Small intestine (tissue), 7 donors: Measurements from ENCODE around the gene MUC13. TPM values are rescaled to one million over a fixed set of nuclear protein-coding genes. Genes with fewer than 3 reads are reported as not detected.

Experiments
- DNase-seq, 2 donors: peaks; one replicate each; pipeline versions ENCODE4 v3.0.0 to v3.0.0-alpha.2; 2013
- FAIRE-seq: peaks from 2 replicates; lab custom pipeline; 2012; peaks lifted over from hg19 to GRCh38; lab: Jason Lieb, UNC
- H3K27ac ChIP-seq, 3 donors: one replicate each; pipeline ENCODE4 v1.5.1; 2013; ENCODE audit warnings: low read length in 2 of 3, mild to moderate bottlenecking in 2 of 3, control low read depth in 1 of 3, inconsistent platforms in 1 of 3, low read depth in 1 of 3, moderate library complexity in 1 of 3
- H3K27me3 ChIP-seq, 3 donors: one replicate each; pipeline ENCODE4 v1.6.1; 2013; ENCODE audit warnings: low read length in 3 of 3, inconsistent platforms in 1 of 3; ENCODE audit not compliant: control insufficient read depth in 3 of 3, insufficient read depth in 3 of 3
- H3K36me3 ChIP-seq, 3 donors: one replicate each; pipeline ENCODE4 v1.6.1; 2013; ENCODE audit warnings: low read length in 3 of 3, inconsistent platforms in 1 of 3, low read depth in 1 of 3, mild to moderate bottlenecking in 1 of 3, moderate library complexity in 1 of 3; ENCODE audit not compliant: control insufficient read depth in 3 of 3, insufficient read depth in 2 of 3
- H3K4me1 ChIP-seq, 3 donors: one replicate each; pipeline ENCODE4 v1.6.1; 2013; ENCODE audit warnings: low read length in 2 of 3, inconsistent platforms in 1 of 3, low read depth in 1 of 3, mild to moderate bottlenecking in 1 of 3, moderate library complexity in 1 of 3; ENCODE audit not compliant: control insufficient read depth in 3 of 3, insufficient read depth in 2 of 3
- H3K4me3 ChIP-seq, 3 donors: one replicate each; pipeline ENCODE4 v1.5.1; 2013; ENCODE audit warnings: low read length in 3 of 3, control low read depth in 1 of 3, inconsistent platforms in 1 of 3, low read depth in 1 of 3, mild to moderate bottlenecking in 1 of 3, moderate library complexity in 1 of 3
- H3K9me3 ChIP-seq, 2 donors: one replicate each; pipeline ENCODE4 v1.6.1; 2013; ENCODE audit warnings: low read depth in 1 of 2, low read length in 1 of 2; ENCODE audit not compliant: control insufficient read depth in 2 of 2, insufficient read depth in 1 of 2
- WGBS, 3 donors: extraction: QIAGEN DNeasy Blood & Tissue Kit; methylation state at CpG; one replicate each; pipeline ENCODE4 v1.1.7; 2013; 5-methylcytosine and 5-hydroxymethylcytosine counted together
- polyA plus RNA-seq, 4 donors: library from polyadenylated mRNA; stranded (reverse) in 3 of 4; unstranded in 1 of 4; fragments of 200-250 nt in 3 of 4; fragments of 120-200 nt in 1 of 4; gene quantifications; one replicate each; pipeline versions ENCODE4 v1.2.1 to v1.2.3, GENCODE V29; 2013
- donor health status: healthy with polysubstance abuse.
- donor health status: control.
- donor health status: control.
- donor health status: Bipolar disorder and iron deficiency.
- donor health status: healthy.

The MUC13 gene
- polyA plus RNA-seq, 4 donors, result 178 to 1,389 (median 408) TPM

DNA sequence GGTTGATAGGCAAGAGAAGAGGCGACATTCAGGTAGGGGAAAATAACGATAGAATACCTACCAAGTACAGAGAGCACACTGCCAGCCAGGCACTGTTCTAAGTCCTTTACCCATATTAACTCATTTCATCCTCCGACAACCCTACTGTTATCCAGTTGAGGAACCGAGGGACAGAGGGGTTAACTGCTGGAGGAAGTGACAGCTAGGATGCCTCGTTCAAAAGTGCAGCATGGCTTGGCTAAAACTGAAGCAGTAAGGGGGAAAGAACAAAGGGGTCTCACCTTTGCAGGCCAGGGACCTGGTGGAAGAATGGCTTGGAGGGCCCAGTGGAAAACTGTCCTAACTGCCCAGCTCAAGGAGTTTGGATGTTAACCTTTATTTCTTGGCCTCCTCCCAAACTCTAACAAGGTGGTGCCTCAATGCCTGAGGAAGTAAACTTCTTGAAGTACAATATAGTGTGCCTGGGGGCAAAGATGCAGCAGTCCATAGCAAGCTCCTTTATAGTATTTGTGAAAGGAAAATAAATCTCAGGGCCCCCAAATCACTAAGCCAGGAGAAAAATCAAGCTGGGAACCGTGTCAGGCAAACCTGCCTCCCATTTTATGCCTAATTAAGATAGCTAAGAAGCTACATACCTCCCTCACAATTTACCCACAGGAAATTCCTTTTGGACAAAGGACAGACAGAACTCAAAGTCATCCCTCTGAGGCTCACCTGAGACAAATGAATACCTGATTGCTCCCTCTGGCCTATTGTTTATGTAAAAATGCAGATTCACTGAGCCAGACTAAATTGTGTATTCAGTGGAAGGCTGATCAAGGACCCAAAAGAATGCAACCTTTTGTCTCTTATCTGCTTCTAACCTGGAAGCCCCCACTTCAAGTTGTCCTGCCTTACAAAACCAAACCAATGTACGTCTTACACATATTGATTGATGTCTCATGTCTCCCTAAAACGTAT, 45.8 kb downstream of the MUC13 start:
- FAIRE-seq (no peak), DNase-seq (no peak)
- Histone ChIP-seq H3K36me3 (peaks cover 0 to 4% (median 0%) of the 10 kb centered on the region in 3 donors), H3K9me3 (no peaks in the 10 kb centered on the region), H3K4me1 (peaks cover 0 to 10% (median 2%) of the 10 kb centered on the region in 3 donors), H3K4me3 (no peak overlapping the region), H3K27me3 (peaks cover 0 to 2% (median 0%) of the 10 kb centered on the region in 3 donors), H3K27ac (no peak overlapping the region)
- 57 to 71% (median 65%) methylated on average over 8 of the region's 8 CpGs for WGBS, 3 donors

- Histone ChIP-seq H3K9me3 (no peaks in the 10 kb centered on the region), H3K27me3 (peaks cover 0 to 2% (median 0%) of the 10 kb centered on the region in 3 donors), H3K36me3 (peaks cover 0 to 7% (median 0%) of the 10 kb centered on the region in 3 donors), H3K27ac (peak overlapping the region in 1 of 3 donors; percentile 84), H3K4me3 (peak overlapping the region in 2 of 3 donors; percentile 60 to 87), H3K4me1 (peaks cover 0 to 10% (median 2%) of the 10 kb centered on the region in 3 donors)
- WGBS, 3 donors, result 84 to 92% (median 86%) methylated on average over 10 to 11 of the region's 11 CpGs
- DNase-seq, result no peak
- no peak for FAIRE-seq
These were observed 46.6 kb downstream of the MUC13 start for GRCh38 chr3:124887932-124888298.

DNA sequence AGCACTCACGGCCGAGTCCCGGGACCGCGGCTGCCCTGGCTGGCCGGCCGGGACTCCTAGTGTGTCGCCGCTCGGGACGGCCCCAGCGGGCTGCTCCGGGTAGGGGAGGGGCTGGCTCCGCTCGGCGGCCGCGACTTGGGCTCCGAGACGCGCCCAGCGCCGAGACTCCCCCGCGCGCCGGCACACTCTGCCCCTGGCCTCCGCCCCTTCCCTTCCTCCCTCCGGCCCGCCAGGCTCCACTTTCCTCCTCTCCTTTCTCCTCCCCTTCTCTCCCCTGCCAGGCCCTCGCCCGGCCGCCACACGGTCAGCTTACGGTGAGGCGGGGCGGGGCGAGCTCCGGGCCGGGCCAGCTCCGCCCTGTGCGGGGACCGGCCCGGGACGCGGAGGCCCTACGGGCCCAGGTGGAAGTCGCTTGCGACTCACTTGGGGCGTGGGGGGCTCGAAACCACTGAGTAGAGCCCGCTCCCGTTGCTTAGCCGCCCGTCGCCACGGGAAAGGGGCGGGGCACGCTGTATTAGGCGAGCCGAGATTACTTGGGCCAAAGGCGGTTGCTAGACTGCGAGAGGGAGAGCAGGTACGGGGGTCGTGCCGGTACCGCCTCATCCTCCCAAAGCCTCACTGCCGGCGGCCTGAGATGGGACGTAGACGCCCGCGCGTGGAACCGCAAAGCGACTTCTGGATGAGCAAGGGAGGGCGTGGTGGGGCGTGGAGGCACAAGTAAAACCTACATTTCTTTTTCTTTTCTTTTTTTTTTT, 47.2 kb downstream of the MUC13 start, which contains the start of gene ITGB5:
Gene ITGB5, minus strand, starts transcription at position 189 of the 755 bp plus-strand sequence. CDS start 365 bp downstream, outside the sequence.
- Histone ChIP-seq H3K4me1 (peaks cover 0 to 10% (median 2%) of the 10 kb centered on the region in 3 donors), H3K4me3 (peak within 1 kb of the TSS; percentile 56 to 87 (median 67)), H3K36me3 (peaks cover 0 to 9% (median 0%) of the 10 kb centered on the region in 3 donors), H3K9me3 (no peaks in the 10 kb centered on the region), H3K27ac (peak within 1 kb of the TSS; percentile 86 to 91 (median 90)), H3K27me3 (peaks cover 0 to 2% (median 0%) of the 10 kb centered on the region in 3 donors)
- 1 to 2% (median 1%) methylated on average over 47 to 78 of the region's 78 CpGs for WGBS, 3 donors
- peak; percentile 84 to 90 for DNase-seq
- FAIRE-seq, result no peak

GRCh38 chr3:124886168-124887056, 48.1 kb downstream of the MUC13 start:
- peaks cover 0 to 9% (median 0%) of the 10 kb centered on the region in 3 donors for H3K36me3 ChIP-seq
- peaks cover 0 to 2% (median 0%) of the 10 kb centered on the region in 3 donors for H3K27me3 ChIP-seq
- WGBS, 3 donors, result 1% methylated on average over 39 to 87 of the region's 87 CpGs
- H3K9me3 ChIP-seq, result no peaks in the 10 kb centered on the region
- no peak for FAIRE-seq
- peak; percentile 65 to 85 for DNase-seq
- H3K4me1 ChIP-seq, result peaks cover 0 to 10% (median 2%) of the 10 kb centered on the region in 3 donors
- H3K27ac ChIP-seq, result peak overlapping the region; percentile 86 to 91 (median 90)
- H3K4me3 ChIP-seq, result peak overlapping the region; percentile 56 to 87 (median 67)

- H3K27me3 ChIP-seq, result peaks cover 0 to 2% (median 0%) of the 10 kb centered on the region in 3 donors
- H3K4me3 ChIP-seq, result peak overlapping the region in 2 of 3 donors; percentile 67 to 87
- DNase-seq (peak in 1 of 2 donors; percentile 42), FAIRE-seq (no peak)
- peak overlapping the region; percentile 29 to 90 (median 35) for H3K27ac ChIP-seq
- H3K36me3 ChIP-seq, result peaks cover 0 to 9% (median 0%) of the 10 kb centered on the region in 3 donors
- 32 to 40% (median 33%) methylated on average over 17 of the region's 17 CpGs for WGBS, 3 donors
- peaks cover 0 to 10% (median 2%) of the 10 kb centered on the region in 3 donors for H3K4me1 ChIP-seq
- H3K9me3 ChIP-seq, result no peaks in the 10 kb centered on the region
These were observed 48.9 kb downstream of the MUC13 start for GRCh38 chr3:124885466-124886167.

GRCh38 chr3:124884474-124885101, 50.0 kb downstream of the MUC13 start:
- WGBS, 3 donors, result 74 to 90% (median 78%) methylated on average over 6 to 7 of the region's 7 CpGs
- Histone ChIP-seq H3K4me1 (peaks cover 0 to 10% (median 2%) of the 10 kb centered on the region in 3 donors), H3K27ac (no peak overlapping the region), H3K4me3 (no peak overlapping the region), H3K27me3 (no peaks in the 10 kb centered on the region), H3K9me3 (no peaks in the 10 kb centered on the region), H3K36me3 (peaks cover 0 to 9% (median 0%) of the 10 kb centered on the region in 3 donors)
- no peak for FAIRE-seq
- no peak for DNase-seq
